K562 treated with DMSO at 1 percent for 12 hours (cell line): ENCODE data around the gene RBMXL3. TPM values are rescaled to one million over a fixed set of nuclear protein-coding genes. Genes with fewer than 3 reads are reported as not detected.

Experiments used
- total RNA-seq: library from RNA; unstranded; fragments of 300-600 nt; gene quantifications from 2 replicates; pipeline ENCODE4 v1.2.3, GENCODE V29; 2022; ENCODE audit not compliant: insufficient read depth

RBMXL3 gene
- 1.1 and 3.1 TPM in 2 replicates for total RNA-seq

DNA sequence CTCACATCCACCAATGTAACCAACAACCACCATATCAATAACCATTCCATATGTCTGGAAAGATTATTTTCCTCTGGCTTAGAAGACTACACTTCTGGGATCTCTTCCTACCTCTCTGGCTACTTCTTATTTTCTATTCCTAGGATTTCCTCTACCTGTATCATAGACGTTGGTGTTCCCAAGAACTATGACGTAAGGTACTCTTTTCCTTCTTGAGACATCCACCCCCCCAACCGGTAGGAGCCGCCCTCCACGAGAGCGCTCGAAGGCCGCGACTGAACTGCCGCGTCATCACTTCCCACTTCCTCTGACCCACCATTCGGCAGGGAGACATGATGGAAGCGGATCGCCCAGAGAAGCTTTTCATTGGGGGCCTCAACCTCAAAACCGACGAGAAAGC lies at the start of gene RBMXL3:
TSS of gene RBMXL3 (plus strand) at position 301 of the 400 bp plus-strand sequence. CDS start at position 333, 32 bp downstream.

GRCh38 chrX:115233497-115234455 lies 44.6 kb downstream of the RBMXL3 start, which contains the start of gene LRCH2:
LRCH2 (minus strand) TSS chrX:115234096; CDS start chrX:115234041, 55 bp downstream.

Other genes with a start within 250 kb of the RBMXL3 start
- not detected in 2 replicates for gene IL13RA2, start 171.8 kb upstream of the RBMXL3 start, total RNA-seq
- gene LRCH2, start 44.7 kb downstream of the RBMXL3 start, total RNA-seq = 1.3 and 4.4 TPM in 2 replicates
- gene LUZP4, start 100.3 kb downstream of the RBMXL3 start, total RNA-seq = 0.43 TPM in 1 of 2 replicates, not detected in the other